HL-60 (cell line): Measurements from ENCODE around the gene CGB2. TPM values are rescaled to one million over a fixed set of nuclear protein-coding genes. Genes with fewer than 3 reads are reported as not detected.

Experiments used
- DNase-seq, 2 experiments: peaks; one replicate each; pipeline ENCODE4 v3.0.0-alpha.2; 2010 to 2020; ENCODE audit warnings: low read depth in 1 of 2, low spot score in 1 of 2
- H3K27ac ChIP-seq: fragments of 250-450 bp; sonication (Bioruptor Pico); replicated peaks from 2 replicates; pipeline ENCODE4 v1.5.1; 2020; ENCODE audit warnings: mild to moderate bottlenecking, moderate library complexity
- H3K27me3 ChIP-seq: fragments of 250-450 bp; sonication (Bioruptor Pico); 2 replicates; pipeline ENCODE4 v1.5.1; 2021; ENCODE audit warnings: mild to moderate bottlenecking, moderate library complexity; ENCODE audit not compliant: insufficient read depth, poor library complexity, severe bottlenecking
- H3K4me3 ChIP-seq: replicated peaks from 2 replicates; pipeline ENCODE4 v1.5.1; 2011; ENCODE audit warnings: mild to moderate bottlenecking, control low read depth, low read length; ENCODE audit not compliant: insufficient read depth
- CTCF ChIP-seq: IDR thresholded peaks from one replicate; pipeline ENCODE4 v1.5.1; 2011; ENCODE audit warnings: low read length, control low read depth, inconsistent platforms; ENCODE audit not compliant: insufficient read depth
- GABPA ChIP-seq: IDR thresholded peaks from 2 replicates; pipeline ENCODE4 v1.6.1; 2012; ENCODE audit warnings: low read depth
- POLR2AphosphoS5 ChIP-seq: IDR thresholded peaks from 2 replicates; pipeline ENCODE4 v1.6.1; 2012; ENCODE audit warnings: low read depth
- REST ChIP-seq: IDR thresholded peaks from 2 replicates; pipeline ENCODE4 v1.6.1; 2012; ENCODE audit warnings: low read depth; ENCODE audit not compliant: insufficient replicate concordance
- SPI1 ChIP-seq: IDR thresholded peaks from 2 replicates; pipeline ENCODE4 v1.6.1; 2012; ENCODE audit warnings: low read depth, mild to moderate bottlenecking, borderline replicate concordance
- microRNA-seq: library from miRNA; unstranded; fragments of <30 nt; microRNA quantifications from one replicate; pipeline ENCODE4, GENCODE V29; 2018

CGB2 gene

GRCh38 chr19:49080392-49080791, 48.7 kb downstream of the CGB2 start:
- TF ChIP-seq GABPA = no peak
- no peak for TF ChIP-seq CTCF
- no peak for TF ChIP-seq POLR2AphosphoS5
- no peak for TF ChIP-seq SPI1
- no peak for TF ChIP-seq REST
- DNase-seq = no peak

GRCh38 chr19:49081273-49081672, 49.6 kb downstream of the CGB2 start:
- Histone ChIP-seq H3K4me3 (no peak overlapping the region), H3K27me3 (no peaks in the 10 kb centered on the region), H3K27ac (no peak overlapping the region)
- TF ChIP-seq POLR2AphosphoS5 = no peak
- DNase-seq = no peak

More at GRCh38 chr19:49080392-49080791, 48.7 kb downstream of the CGB2 start:
- no peak overlapping the region for H3K27ac ChIP-seq
- no peaks in the 10 kb centered on the region for H3K27me3 ChIP-seq
- no peak overlapping the region for H3K4me3 ChIP-seq

Small RNA genes within 50 kb of the gene (microRNA-seq; reads per million reads assigned to microRNA genes)
- gene MIR6798 = not detected
